AG09319 (cell line): ENCODE measurements around the gene DNAJC1.

ENCODE experiments used
- DNase-seq: peaks from one replicate; pipeline ENCODE4 v3.0.0-alpha.2; 2010; ENCODE audit warnings: low read depth; ENCODE audit errors: extremely low read depth
- CTCF ChIP-seq: IDR thresholded peaks from 2 replicates; pipeline ENCODE4 v1.5.1; 2011; ENCODE audit warnings: low read depth, mild to moderate bottlenecking, inconsistent platforms, low read length, moderate library complexity

DNAJC1 gene

GRCh38 chr10:21797533-21797932 lies 206.0 kb downstream of the DNAJC1 start:
- TF ChIP-seq CTCF: no peak
- no peak for DNase-seq

DNA sequence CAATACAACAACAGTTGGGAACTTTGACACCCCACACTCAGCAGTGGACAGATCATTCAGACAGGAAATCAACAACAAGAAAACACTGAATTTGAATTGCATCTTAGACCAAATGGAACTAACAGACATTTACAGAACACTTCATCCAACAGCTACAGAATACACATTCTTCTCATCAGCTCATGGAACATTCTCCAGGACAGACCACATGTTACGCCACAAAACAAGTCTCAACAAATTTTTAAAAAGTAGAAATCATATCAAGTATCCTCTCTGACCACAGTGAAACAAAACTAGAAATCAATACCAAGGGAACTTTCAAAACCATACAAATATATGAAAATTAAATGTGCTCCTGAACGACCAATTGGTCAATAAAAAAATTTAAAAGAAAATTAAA lies 212.3 kb downstream of the DNAJC1 start:
- no peak for TF ChIP-seq CTCF
- DNase-seq: no peak

DNA sequence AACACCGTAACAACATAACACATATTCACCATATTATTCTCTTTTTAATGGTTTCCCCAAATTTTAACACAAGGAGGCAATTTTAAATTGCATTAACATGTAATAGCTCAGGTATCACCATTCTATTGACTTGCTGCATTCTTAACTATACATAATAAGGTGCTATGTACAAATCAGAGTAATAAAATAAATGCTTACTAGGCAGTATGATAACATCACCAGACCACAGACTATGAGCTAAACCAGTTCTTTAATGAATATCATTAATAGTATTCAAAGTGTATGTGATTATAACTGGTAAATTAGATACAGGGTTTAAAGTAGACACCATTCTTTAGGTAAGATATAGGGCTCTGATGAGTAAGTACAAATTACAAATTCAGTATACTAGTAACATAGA lies 226.6 kb downstream of the DNAJC1 start:
- no peak for TF ChIP-seq CTCF
- DNase-seq: no peak

- TF ChIP-seq CTCF: no peak
- no peak for DNase-seq
Observed at GRCh38 chr10:21771219-21771618, 232.3 kb downstream of the DNAJC1 start.

DNA sequence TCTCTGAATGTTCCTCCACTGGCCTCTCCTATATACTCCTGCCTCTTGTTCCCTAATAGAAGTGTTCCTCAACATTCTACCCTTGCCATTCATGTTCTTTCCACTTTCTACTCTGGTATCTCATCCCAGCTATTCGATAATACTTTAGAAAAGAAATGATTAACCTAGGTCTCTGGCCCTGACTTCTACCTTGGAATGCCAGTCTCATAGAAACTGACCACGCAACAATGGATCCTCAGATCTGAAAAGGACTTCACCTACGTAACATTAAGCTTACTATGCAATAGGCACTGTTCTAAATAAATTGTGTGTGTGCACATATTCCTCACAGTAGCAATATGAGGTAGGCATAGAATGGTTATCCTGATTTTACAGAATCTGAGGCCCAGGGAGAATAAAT lies 234.5 kb downstream of the DNAJC1 start:
- DNase-seq: no peak
- no peak for TF ChIP-seq CTCF

DNA sequence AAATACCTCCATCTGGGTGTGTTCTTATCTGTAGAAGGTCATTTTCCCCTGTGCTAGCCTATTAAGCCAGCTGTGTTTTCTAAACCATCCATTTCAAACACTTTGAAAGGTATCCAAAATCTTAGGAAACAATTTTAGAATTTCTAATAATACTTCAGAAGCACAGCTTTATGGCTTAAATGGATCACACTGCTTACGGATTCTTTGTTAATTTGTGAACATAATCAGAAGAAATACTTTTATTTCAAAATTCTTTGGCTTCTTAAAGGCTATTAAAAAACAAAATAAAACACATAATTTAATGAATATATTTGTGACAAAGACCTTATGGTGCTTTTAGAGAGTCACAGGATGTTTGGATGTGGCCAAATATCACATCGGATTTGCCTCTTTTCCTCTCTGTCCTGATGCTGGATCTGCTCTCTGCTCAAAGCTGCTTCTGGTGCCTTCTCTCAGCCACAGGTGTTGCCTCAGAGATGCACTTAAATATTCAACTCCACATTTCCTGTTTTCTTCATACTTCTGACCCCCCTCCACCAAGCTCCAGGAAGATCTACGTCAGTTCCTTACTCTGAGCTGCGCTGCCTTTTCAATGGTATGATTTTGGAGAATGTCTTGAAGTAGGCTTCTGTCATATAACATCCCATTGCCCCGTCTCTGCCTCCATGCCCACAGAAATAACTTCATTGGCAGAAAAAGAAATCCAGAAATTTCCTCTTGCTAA lies 238.9 kb downstream of the DNAJC1 start:
- no peak for TF ChIP-seq CTCF
- no peak for DNase-seq

GRCh38 chr10:21760332-21760731 lies 243.2 kb downstream of the DNAJC1 start:
- DNase-seq: no peak
- TF ChIP-seq CTCF: no peak
